PC-9 (cell line): ENCODE measurements around the gene MAP4K5. TPM values are rescaled to one million over a fixed set of nuclear protein-coding genes. Genes with fewer than 3 reads are reported as not detected.
A peak's percentile ranks its signal among the peaks of the same experiment; 100 is the strongest.

Experiments used
- BruUV-seq: library from RNA; stranded (reverse); fragments of 400-500 nt; replicated peaks from 2 replicates; lab custom pipeline; 2021; lab: Mats Ljungman, UMichigan
- CTCF ChIA-PET: fragments of 300-600 bp; sonication (Branson Sonifier 250); formaldehyde crosslinking; loops from one replicate; lab custom pipeline; 2022; ENCODE audit warnings: antibody characterized with exemption; lab: Charles Lee
- POLR2A ChIA-PET: fragments of 300-600 bp; sonication (Branson Sonifier 250); formaldehyde crosslinking; loops from one replicate; lab custom pipeline; 2022; ENCODE audit warnings: antibody characterized with exemption; ENCODE audit not compliant: unreplicated experiment; lab: Charles Lee
- DNase-seq, 2 experiments: peaks; one replicate each; pipeline versions ENCODE4 v3.0.0 to v3.0.0-alpha.2; 2015 to 2022; ENCODE audit warnings: mixed read lengths in 1 of 2
- H2AFZ ChIP-seq: fragments of 200-600 bp; sonication (generic); 2 replicates; pipeline ENCODE4 v1.8.1; 2017; ENCODE audit warnings: antibody characterized with exemption
- H3F3A ChIP-seq: fragments of 200-600 bp; sonication (generic); 2 replicates; pipeline ENCODE4 v1.8.1; 2017; ENCODE audit warnings: antibody characterized with exemption, mild to moderate bottlenecking, low read depth; ENCODE audit not compliant: insufficient read depth
- H3K27ac ChIP-seq: fragments of 200-600 bp; sonication (generic); 2 replicates; pipeline ENCODE4 v1.6.1; 2016; ENCODE audit warnings: mixed run types
- H3K27me3 ChIP-seq: fragments of 200-600 bp; sonication (generic); 2 replicates; pipeline ENCODE4 v1.6.1; 2016; ENCODE audit warnings: low read depth, mixed run types; ENCODE audit not compliant: insufficient read depth
- H3K36me3 ChIP-seq: fragments of 200-600 bp; sonication (generic); 2 replicates; pipeline ENCODE4 v1.6.1; 2016; ENCODE audit warnings: low read depth, mixed run types
- H3K4me1 ChIP-seq: fragments of 200-600 bp; sonication (generic); replicated peaks from 2 replicates; pipeline ENCODE4 v1.6.1; 2016; ENCODE audit warnings: mixed run types; ENCODE audit not compliant: insufficient read depth
- H3K4me2 ChIP-seq: fragments of 200-600 bp; sonication (generic); 2 replicates; pipeline ENCODE4 v1.6.1; 2017; ENCODE audit warnings: mixed run types
- H3K4me3 ChIP-seq: fragments of 200-600 bp; sonication (generic); 2 replicates; pipeline ENCODE4 v1.6.1; 2016; ENCODE audit warnings: mixed run types
- H3K79me2 ChIP-seq: fragments of 200-600 bp; sonication (generic); 2 replicates; pipeline ENCODE4 v1.6.1; 2017; ENCODE audit warnings: low read depth, mixed run types
- H3K9me2 ChIP-seq: fragments of 200-600 bp; sonication (generic); 2 replicates; pipeline ENCODE4 v1.8.1; 2017; ENCODE audit warnings: mild to moderate bottlenecking; ENCODE audit not compliant: insufficient read depth
- H3K9me3 ChIP-seq: fragments of 200-600 bp; sonication (generic); 2 replicates; pipeline ENCODE4 v1.8.1; 2016; ENCODE audit warnings: low read depth; ENCODE audit not compliant: insufficient read depth
- H4K20me1 ChIP-seq: fragments of 200-600 bp; sonication (generic); 2 replicates; pipeline ENCODE4 v1.8.1; 2017; ENCODE audit not compliant: insufficient read depth
- CTCF ChIP-seq: fragments of 200-600 bp; sonication (generic); conservative IDR thresholded peaks from 2 replicates; pipeline ENCODE4 v1.6.1; 2017; ENCODE audit warnings: mixed run types, antibody characterized with exemption, mild to moderate bottlenecking, moderate library complexity
- EZH2 ChIP-seq: fragments of 200-600 bp; sonication (generic); IDR thresholded peaks from 2 replicates; pipeline ENCODE4 v1.8.0; 2017; ENCODE audit warnings: antibody characterized with exemption, low read depth
- intact Hi-C: fragments of 100-400 bp; cut with micrococcal nuclease; formaldehyde crosslinking; loops from one replicate; pipeline ENCODE4 v1.10.0; 2022; ENCODE audit not compliant: unreplicated experiment
- total RNA-seq: library from RNA; stranded (reverse); gene quantifications from 2 replicates; pipeline ENCODE4 v1.2.3, GENCODE V29; 2021

MAP4K5 gene
- total RNA-seq, 1 experiment from 2014 or later, result 51.8 TPM

- Histone ChIP-seq H3K4me1 (peaks cover 34% of the 10 kb centered on the region), H3K4me2 (no peak overlapping the region), H3K36me3 (0 out of 2 replicates have a peak, but pooled peaks cover 14% of the 10 kb centered on the region), H3K27me3 (no peaks in the 10 kb centered on the region), H3K79me2 (peaks cover 97% of the 10 kb centered on the region), H2AFZ (no peak overlapping the region), H3K9me2 (no peaks in the 10 kb centered on the region; the same call in 1 of the 2 replicates), H4K20me1 (no peaks in the 10 kb centered on the region), H3K9me3 (no peaks in the 10 kb centered on the region), H3K27ac (no peak overlapping the region), H3K4me3 (no peak overlapping the region), H3F3A (peaks cover 25% of the 10 kb centered on the region)
- BruUV-seq, result no TSS peak
- TF ChIP-seq EZH2, result no peak
- no peak for TF ChIP-seq CTCF
- no peak for DNase-seq
- POLR2A ChIA-PET, result no interaction called here
- intact Hi-C loops, result no loop called here
- CTCF ChIA-PET, result no interaction called here
These were observed 8.9 kb downstream of the MAP4K5 start for GRCh38 chr14:50523271-50524041.

GRCh38 chr14:50521912-50522341, 10.4 kb downstream of the MAP4K5 start:
- POLR2A ChIA-PET, result interaction anchor here (0.5 kb wide), 1 partner anchor 246 kb away, joined by 3 read pairs; no protein-coding TSS in a partner anchor
- peaks cover 28% of the 10 kb centered on the region for H3K4me1 ChIP-seq
- DNase-seq, result no peak
- no TSS peak for BruUV-seq
- H3F3A ChIP-seq, result peaks cover 19% of the 10 kb centered on the region
- no peak for TF ChIP-seq CTCF
- TF ChIP-seq EZH2, result no peak
- H3K9me3 ChIP-seq, result no peaks in the 10 kb centered on the region
- peak overlapping the region; percentile 79 for H3K27ac ChIP-seq
- H3K9me2 ChIP-seq, result no peaks in the 10 kb centered on the region; the same call in 1 of the 2 replicates
- peak overlapping the region; percentile 37; the same call in 1 of the 2 replicates for H3K4me2 ChIP-seq
- H4K20me1 ChIP-seq, result no peaks in the 10 kb centered on the region
- CTCF ChIA-PET, result interaction anchor here (0.5 kb wide), 1 partner anchor 567 kb away, joined by 4 read pairs; no protein-coding TSS in a partner anchor
- H3K27me3 ChIP-seq, result no peaks in the 10 kb centered on the region
- no peak overlapping the region for H2AFZ ChIP-seq
- intact Hi-C loops, result no loop called here
- no peak overlapping the region for H3K4me3 ChIP-seq
- peaks cover 97% of the 10 kb centered on the region for H3K79me2 ChIP-seq
- 0 out of 2 replicates have a peak, but pooled peaks cover 9% of the 10 kb centered on the region for H3K36me3 ChIP-seq

- TF ChIP-seq EZH2 (no peak), CTCF (no peak)
- CTCF ChIA-PET, result interaction anchor here (0.7 kb wide), 1 partner anchor 79 kb away, joined by 3 read pairs; no protein-coding TSS in a partner anchor
- no peaks in the 10 kb centered on the region for H4K20me1 ChIP-seq
- H3K4me1 ChIP-seq, result peaks cover 28% of the 10 kb centered on the region
- H3K36me3 ChIP-seq, result 0 out of 2 replicates have a peak, but pooled peaks cover 4% of the 10 kb centered on the region
- peak overlapping the region; percentile 37 for H3K4me2 ChIP-seq
- no peaks in the 10 kb centered on the region for H3K27me3 ChIP-seq
- peak; percentile 36 to 85 for DNase-seq
- POLR2A ChIA-PET, result interaction anchor here (0.5 kb wide), 1 partner anchor 247 kb away, joined by 3 read pairs; no protein-coding TSS in a partner anchor
- H3F3A ChIP-seq, result peaks cover 19% of the 10 kb centered on the region
- H3K27ac ChIP-seq, result peak overlapping the region; percentile 79
- peaks cover 97% of the 10 kb centered on the region for H3K79me2 ChIP-seq
- no peaks in the 10 kb centered on the region; the same call in 1 of the 2 replicates for H3K9me2 ChIP-seq
- intact Hi-C loops, result no loop called here
- no peak overlapping the region for H3K4me3 ChIP-seq
- no peaks in the 10 kb centered on the region for H3K9me3 ChIP-seq
- BruUV-seq, result no TSS peak
- H2AFZ ChIP-seq, result no peak overlapping the region
These were observed 11.2 kb downstream of the MAP4K5 start for GRCh38 chr14:50520947-50521815.
